ENCODE measurements around the gene MGLL.

The MGLL gene

GRCh38 chr3:127754411-127755304 lies 67.7 kb downstream of the MGLL start:
- TF ChIP-seq CTCF (IDR thresholded peaks at IDR 0.05; ENCODE audit: insufficient read depth, low read depth, low read length, missing control alignments), result no peak
- H3K4me3 ChIP-seq (ENCODE audit: low read depth, low read length), result peak overlapping the region; percentile 66
- DNase-seq (ENCODE audit: low read depth), result peak; percentile 80

DNA sequence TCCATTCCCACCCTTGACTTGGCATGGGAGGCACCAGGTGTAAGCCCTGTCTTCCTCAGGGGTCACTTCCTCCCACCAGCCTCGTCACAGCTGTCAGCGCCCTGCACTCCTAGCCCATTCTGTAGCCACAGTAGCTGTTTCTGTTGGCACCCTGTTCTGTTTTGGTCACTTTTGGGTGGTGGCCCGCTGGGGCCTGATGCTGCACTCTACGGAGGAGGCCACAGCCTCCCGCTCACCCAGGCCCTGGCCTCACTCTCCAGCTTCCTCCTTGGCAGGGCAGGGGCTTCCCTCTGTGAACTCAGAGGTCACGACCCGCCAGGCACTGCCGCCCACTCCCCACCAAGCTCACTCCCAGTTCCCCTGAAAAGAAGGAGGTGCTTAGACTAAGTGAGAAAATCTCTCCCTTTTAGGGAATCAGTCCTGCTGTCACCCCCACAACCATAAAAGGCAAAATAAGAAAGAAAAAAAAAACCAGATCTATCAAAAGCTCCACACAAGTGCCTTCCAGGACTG lies 68.4 kb downstream of the MGLL start:
- peak; percentile 76 for DNase-seq (ENCODE audit: low read depth)
- no peak for TF ChIP-seq CTCF (IDR thresholded peaks at IDR 0.05; ENCODE audit: insufficient read depth, low read depth, low read length, missing control alignments)
- peak overlapping the region; percentile 66 for H3K4me3 ChIP-seq (ENCODE audit: low read depth, low read length)

DNA sequence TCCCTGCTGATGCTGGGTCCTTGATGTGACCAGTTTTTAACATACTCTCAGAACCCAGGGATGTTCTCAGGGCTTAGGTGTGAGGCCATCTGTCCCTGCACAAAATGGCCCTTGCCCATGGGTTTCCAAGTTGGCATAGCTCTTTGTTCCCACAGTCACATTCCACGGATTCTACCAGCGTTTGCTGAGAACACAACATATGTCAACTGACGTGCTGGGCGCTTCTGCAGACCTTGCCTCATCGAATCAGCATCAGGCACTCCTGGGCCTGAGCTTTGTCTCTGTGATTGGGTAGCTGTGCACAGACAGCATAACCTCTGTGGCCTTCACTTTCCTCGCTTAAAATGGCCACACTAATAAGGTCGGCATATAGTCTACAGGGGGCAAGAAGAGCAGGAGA lies 69.0 kb downstream of the MGLL start:
- peak; percentile 56 for DNase-seq (ENCODE audit: low read depth)
- peak overlapping the region; percentile 66 for H3K4me3 ChIP-seq (ENCODE audit: low read depth, low read length)
- no peak for TF ChIP-seq CTCF (IDR thresholded peaks at IDR 0.05; ENCODE audit: insufficient read depth, low read depth, low read length, missing control alignments)

- no peak for TF ChIP-seq CTCF (IDR thresholded peaks at IDR 0.05; ENCODE audit: insufficient read depth, low read depth, low read length, missing control alignments)
- peak overlapping the region; percentile 66 for H3K4me3 ChIP-seq (ENCODE audit: low read depth, low read length)
- DNase-seq (ENCODE audit: low read depth), result peak; percentile 75
Measured at GRCh38 chr3:127751782-127752181, 70.5 kb downstream of the MGLL start.

- DNase-seq (ENCODE audit: low read depth), result peak; percentile 83
- TF ChIP-seq CTCF (IDR thresholded peaks at IDR 0.05; ENCODE audit: insufficient read depth, low read depth, low read length, missing control alignments), result no peak
Measured at GRCh38 chr3:127751163-127751621, 71.1 kb downstream of the MGLL start.

GRCh38 chr3:127750226-127751031 lies 71.9 kb downstream of the MGLL start:
- H3K4me3 ChIP-seq (ENCODE audit: low read depth, low read length), result peak overlapping the region; percentile 66
- DNase-seq (ENCODE audit: low read depth), result peak; percentile 92
- TF ChIP-seq CTCF (IDR thresholded peaks at IDR 0.05; ENCODE audit: insufficient read depth, low read depth, low read length, missing control alignments), result no peak

More at GRCh38 chr3:127751163-127751621, 71.1 kb downstream of the MGLL start:
- H3K4me3 ChIP-seq (ENCODE audit: low read depth, low read length), result peak overlapping the region; percentile 66
